Natural killer cell treated with Interleukin-12 subunit alpha and Interleukin-12 subunit beta and Interleukin-15 and Interleukin-18, amount 100 ng/mL, for 72 hours (primary cell): ENCODE results near the gene BTN1A1. TPM values are rescaled to one million over a fixed set of nuclear protein-coding genes. Genes with fewer than 3 reads are reported as not detected.

Source experiments
- ATAC-seq, 2 donors: fragments of 150-1000 bp; cut with Tn5 transposase in 1 of 2; sonication (Bioruptor Pico), chemical (Tn5 transposase) in 1 of 2; 2 replicates each; pipeline ENCODE4 v1.10.0; 2021
- DNase-seq: peaks from one replicate; pipeline ENCODE4 v3.0.0; 2022; ENCODE audit warnings: low spot score
- H3K27ac Mint-ChIP-seq, 2 donors: 1 replicate in 1 of 2; 2 replicates in 1 of 2; pipeline ENCODE4 v1.8.0; 2022; ENCODE audit warnings: mixed read lengths in 2 of 2, mild to moderate bottlenecking in 1 of 2, moderate library complexity in 1 of 2
- H3K27me3 Mint-ChIP-seq, 2 donors: 1 replicate in 1 of 2; 2 replicates in 1 of 2; pipeline ENCODE4 v1.8.0; 2022; ENCODE audit warnings: mixed read lengths in 2 of 2
- H3K36me3 Mint-ChIP-seq: one replicate; pipeline ENCODE4 v1.8.0; 2022; ENCODE audit warnings: mixed read lengths
- H3K4me1 Mint-ChIP-seq, 2 donors: 1 replicate in 1 of 2; 2 replicates in 1 of 2; pipeline ENCODE4 v1.8.0; 2022; ENCODE audit warnings: low read depth in 2 of 2, mixed read lengths in 2 of 2, mild to moderate bottlenecking in 1 of 2
- H3K4me3 Mint-ChIP-seq: one replicate; pipeline ENCODE4 v1.8.0; 2022; ENCODE audit warnings: mixed read lengths
- H3K9me3 Mint-ChIP-seq: 2 replicates; pipeline ENCODE4 v1.8.0; 2022; ENCODE audit warnings: mixed read lengths
- total RNA-seq, 2 donors: library from RNA; stranded (reverse); gene quantifications; one replicate each; pipeline ENCODE4 v1.2.3, GENCODE V29; 2022

Gene BTN1A1
- total RNA-seq, 2 donors from 2014 or later = not detected

GRCh38 chr6:26468829-26469228 is 31.3 kb upstream of the BTN1A1 start:
- no peaks in the 10 kb centered on the region for H3K27me3 Mint-ChIP-seq
- H3K4me1 Mint-ChIP-seq = peaks cover 33 to 41% of the 10 kb centered on the region in 2 donors
- no peak for DNase-seq
- peaks cover 5% of the 10 kb centered on the region for H3K9me3 Mint-ChIP-seq
- no peak overlapping the region for H3K4me3 Mint-ChIP-seq
- H3K27ac Mint-ChIP-seq = peak overlapping the region; percentile 3 to 18
- no peak for ATAC-seq
- H3K36me3 Mint-ChIP-seq = peaks cover 52% of the 10 kb centered on the region

- H3K27ac Mint-ChIP-seq = peak overlapping the region; percentile 99 to 100
- peaks cover 36 to 39% of the 10 kb centered on the region in 2 donors for H3K4me1 Mint-ChIP-seq
- H3K27me3 Mint-ChIP-seq = no peaks in the 10 kb centered on the region
- ATAC-seq (no peak), DNase-seq (no peak)
- peaks cover 5% of the 10 kb centered on the region for H3K9me3 Mint-ChIP-seq
- H3K4me3 Mint-ChIP-seq = no peak overlapping the region
- peaks cover 36% of the 10 kb centered on the region for H3K36me3 Mint-ChIP-seq
Measured at GRCh38 chr6:26470643-26471042, 29.5 kb upstream of the BTN1A1 start.

GRCh38 chr6:26471970-26472369 is 28.1 kb upstream of the BTN1A1 start:
- Mint-ChIP-seq H3K4me1 (peaks cover 36 to 43% of the 10 kb centered on the region in 2 donors), H3K4me3 (no peak overlapping the region), H3K9me3 (peaks cover 5% of the 10 kb centered on the region), H3K27me3 (no peaks in the 10 kb centered on the region), H3K27ac (peak overlapping the region; percentile 99 to 100), H3K36me3 (peaks cover 25% of the 10 kb centered on the region)
- DNase-seq (no peak), ATAC-seq (no peak)

- DNase-seq (no peak), ATAC-seq (no peak)
- Mint-ChIP-seq H3K9me3 (peaks cover 5% of the 10 kb centered on the region), H3K27ac (peak overlapping the region; percentile 99 to 100), H3K4me3 (peak overlapping the region; percentile 99), H3K36me3 (peaks cover 22% of the 10 kb centered on the region), H3K27me3 (no peaks in the 10 kb centered on the region), H3K4me1 (peaks cover 36 to 44% of the 10 kb centered on the region in 2 donors)
Measured at GRCh38 chr6:26472549-26473290, 27.4 kb upstream of the BTN1A1 start.

- DNase-seq = no peak
- no peak for ATAC-seq
- H3K36me3 Mint-ChIP-seq = peaks cover 19% of the 10 kb centered on the region
- peaks cover 36 to 40% of the 10 kb centered on the region in 2 donors for H3K4me1 Mint-ChIP-seq
- H3K4me3 Mint-ChIP-seq = peak overlapping the region; percentile 99
- no peaks in the 10 kb centered on the region for H3K27me3 Mint-ChIP-seq
- H3K27ac Mint-ChIP-seq = peak overlapping the region; percentile 99 to 100
- peaks cover 5% of the 10 kb centered on the region for H3K9me3 Mint-ChIP-seq
Measured at GRCh38 chr6:26473429-26473757, 26.7 kb upstream of the BTN1A1 start.

GRCh38 chr6:26473758-26474438 is 26.2 kb upstream of the BTN1A1 start:
- ATAC-seq = peak; percentile 96 to 98
- peaks cover 15% of the 10 kb centered on the region for H3K36me3 Mint-ChIP-seq
- H3K4me1 Mint-ChIP-seq = peaks cover 35 to 36% of the 10 kb centered on the region in 2 donors
- H3K27ac Mint-ChIP-seq = peak overlapping the region; percentile 99 to 100
- peak; percentile 82 for DNase-seq
- H3K9me3 Mint-ChIP-seq = peaks cover 5% of the 10 kb centered on the region
- no peaks in the 10 kb centered on the region for H3K27me3 Mint-ChIP-seq
- peak overlapping the region; percentile 99 for H3K4me3 Mint-ChIP-seq

GRCh38 chr6:26474439-26474881 is 25.6 kb upstream of the BTN1A1 start:
- peak overlapping the region; percentile 99 to 100 for H3K27ac Mint-ChIP-seq
- ATAC-seq = no peak
- H3K27me3 Mint-ChIP-seq = no peaks in the 10 kb centered on the region
- H3K9me3 Mint-ChIP-seq = peaks cover 5% of the 10 kb centered on the region
- peaks cover 13% of the 10 kb centered on the region for H3K36me3 Mint-ChIP-seq
- H3K4me1 Mint-ChIP-seq = peaks cover 33 to 36% of the 10 kb centered on the region in 2 donors
- no peak for DNase-seq
- peak overlapping the region; percentile 99 for H3K4me3 Mint-ChIP-seq

- Mint-ChIP-seq H3K36me3 (peaks cover 12% of the 10 kb centered on the region), H3K9me3 (peaks cover 5% of the 10 kb centered on the region), H3K27ac (peak overlapping the region; percentile 17 to 84), H3K27me3 (no peaks in the 10 kb centered on the region), H3K4me1 (peaks cover 33 to 35% of the 10 kb centered on the region in 2 donors), H3K4me3 (no peak overlapping the region)
- ATAC-seq (no peak), DNase-seq (no peak)
Measured at GRCh38 chr6:26475823-26476729, 24.0 kb upstream of the BTN1A1 start.

- ATAC-seq = no peak
- Mint-ChIP-seq H3K4me1 (peaks cover 28% of the 10 kb centered on the region in 2 donors), H3K4me3 (no peak overlapping the region), H3K27ac (peak overlapping the region; percentile 17 to 84), H3K36me3 (peaks cover 4% of the 10 kb centered on the region), H3K9me3 (no peaks in the 10 kb centered on the region), H3K27me3 (no peaks in the 10 kb centered on the region)
- no peak for DNase-seq
Measured at GRCh38 chr6:26476896-26477295, 23.2 kb upstream of the BTN1A1 start.

- no peak for DNase-seq
- Mint-ChIP-seq H3K36me3 (peaks cover 4% of the 10 kb centered on the region), H3K4me1 (peaks cover 25 to 28% of the 10 kb centered on the region in 2 donors), H3K9me3 (no peaks in the 10 kb centered on the region), H3K27me3 (no peaks in the 10 kb centered on the region), H3K27ac (peak overlapping the region; percentile 17 to 84), H3K4me3 (no peak overlapping the region)
- ATAC-seq = no peak
Measured at GRCh38 chr6:26477426-26477825, 22.7 kb upstream of the BTN1A1 start.

GRCh38 chr6:26478100-26478984 is 21.8 kb upstream of the BTN1A1 start:
- Mint-ChIP-seq H3K27me3 (no peaks in the 10 kb centered on the region), H3K36me3 (no peaks in the 10 kb centered on the region), H3K4me1 (peaks cover 16 to 19% of the 10 kb centered on the region in 2 donors), H3K9me3 (no peaks in the 10 kb centered on the region), H3K27ac (peak overlapping the region in 1 of 2 donors; percentile 15), H3K4me3 (no peak overlapping the region)
- ATAC-seq = no peak
- no peak for DNase-seq

- Mint-ChIP-seq H3K36me3 (no peaks in the 10 kb centered on the region), H3K27me3 (no peaks in the 10 kb centered on the region), H3K27ac (no peak overlapping the region), H3K9me3 (no peaks in the 10 kb centered on the region), H3K4me3 (no peak overlapping the region), H3K4me1 (peaks cover 11 to 14% of the 10 kb centered on the region in 2 donors)
- DNase-seq (no peak), ATAC-seq (no peak)
Measured at GRCh38 chr6:26478985-26479278, 21.2 kb upstream of the BTN1A1 start.

GRCh38 chr6:26482338-26482737 is 17.8 kb upstream of the BTN1A1 start:
- DNase-seq = no peak
- no peaks in the 10 kb centered on the region for H3K36me3 Mint-ChIP-seq
- H3K4me1 Mint-ChIP-seq = no peaks in the 10 kb centered on the region
- no peak overlapping the region for H3K4me3 Mint-ChIP-seq
- H3K27ac Mint-ChIP-seq = no peak overlapping the region
- no peak for ATAC-seq
- H3K9me3 Mint-ChIP-seq = no peaks in the 10 kb centered on the region
- H3K27me3 Mint-ChIP-seq = no peaks in the 10 kb centered on the region
